Suprapubic skin (tissue), 4 donors: ENCODE data around the gene KCNK5.

ENCODE experiments used
- EP300 ChIP-seq: sonication (generic); formaldehyde crosslinking; IDR thresholded peaks from one replicate; pipeline ENCODE4 v1.6.1; 2017; ENCODE audit warnings: antibody characterized with exemption
- POLR2AphosphoS5 ChIP-seq, 3 donors: sonication (generic); formaldehyde crosslinking; IDR thresholded peaks; one replicate each; pipeline ENCODE4 v1.6.1; 2017; ENCODE audit warnings: antibody characterized with exemption in 3 of 3
- TF ChIP-seq, protein P1 (sequence below), 2 donors: fragments of 200-600 bp in 1 of 2; fragments of 450-650 bp in 1 of 2; sonication (generic) in 1 of 2; IDR thresholded peaks; one replicate each; pipeline ENCODE4 v1.5.1; 2016 to 2019; ENCODE audit warnings: antibody characterized with exemption in 2 of 2, mild to moderate bottlenecking in 1 of 2, moderate library complexity in 1 of 2

DNA sequence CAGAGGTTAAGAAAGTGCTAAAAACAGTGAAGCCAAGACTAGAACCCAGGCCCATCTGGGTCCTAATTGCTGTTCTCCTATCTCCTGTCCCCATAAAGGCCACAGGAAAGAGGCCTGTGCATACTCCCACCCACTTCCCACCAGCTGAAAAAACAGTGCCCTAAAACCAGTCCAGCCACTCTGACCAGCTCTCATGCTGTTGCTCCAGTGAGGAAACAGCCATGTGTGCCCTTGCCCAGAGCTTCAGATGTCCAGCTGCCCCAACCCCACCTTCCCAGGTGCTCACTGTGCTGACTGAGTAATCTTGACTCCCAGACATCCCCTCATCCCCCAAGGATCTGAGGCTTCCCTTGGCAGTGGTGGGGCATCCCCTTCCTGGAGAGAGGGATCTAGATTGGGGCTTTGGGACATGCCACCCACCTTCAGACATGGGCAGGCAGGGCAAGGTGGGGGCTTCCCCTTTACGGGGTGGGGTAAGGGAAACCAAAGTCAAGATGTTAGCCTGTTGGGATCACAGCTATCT lies 28.7 kb downstream of the KCNK5 start:
- TF ChIP-seq POLR2AphosphoS5 (IDR thresholded peaks at IDR 0.05) = no peak
- TF ChIP-seq, protein P1, sequence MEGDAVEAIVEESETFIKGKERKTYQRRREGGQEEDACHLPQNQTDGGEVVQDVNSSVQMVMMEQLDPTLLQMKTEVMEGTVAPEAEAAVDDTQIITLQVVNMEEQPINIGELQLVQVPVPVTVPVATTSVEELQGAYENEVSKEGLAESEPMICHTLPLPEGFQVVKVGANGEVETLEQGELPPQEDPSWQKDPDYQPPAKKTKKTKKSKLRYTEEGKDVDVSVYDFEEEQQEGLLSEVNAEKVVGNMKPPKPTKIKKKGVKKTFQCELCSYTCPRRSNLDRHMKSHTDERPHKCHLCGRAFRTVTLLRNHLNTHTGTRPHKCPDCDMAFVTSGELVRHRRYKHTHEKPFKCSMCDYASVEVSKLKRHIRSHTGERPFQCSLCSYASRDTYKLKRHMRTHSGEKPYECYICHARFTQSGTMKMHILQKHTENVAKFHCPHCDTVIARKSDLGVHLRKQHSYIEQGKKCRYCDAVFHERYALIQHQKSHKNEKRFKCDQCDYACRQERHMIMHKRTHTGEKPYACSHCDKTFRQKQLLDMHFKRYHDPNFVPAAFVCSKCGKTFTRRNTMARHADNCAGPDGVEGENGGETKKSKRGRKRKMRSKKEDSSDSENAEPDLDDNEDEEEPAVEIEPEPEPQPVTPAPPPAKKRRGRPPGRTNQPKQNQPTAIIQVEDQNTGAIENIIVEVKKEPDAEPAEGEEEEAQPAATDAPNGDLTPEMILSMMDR (IDR thresholded peaks at IDR 0.05) = no peak
- TF ChIP-seq EP300 = no peak
